ENCODE results near the gene AGBL4. TPM values are rescaled to one million over a fixed set of nuclear protein-coding genes. Genes with fewer than 3 reads are reported as not detected.

The AGBL4 gene
- total RNA-seq, 4 donors from 2014 or later: not detected

DNA sequence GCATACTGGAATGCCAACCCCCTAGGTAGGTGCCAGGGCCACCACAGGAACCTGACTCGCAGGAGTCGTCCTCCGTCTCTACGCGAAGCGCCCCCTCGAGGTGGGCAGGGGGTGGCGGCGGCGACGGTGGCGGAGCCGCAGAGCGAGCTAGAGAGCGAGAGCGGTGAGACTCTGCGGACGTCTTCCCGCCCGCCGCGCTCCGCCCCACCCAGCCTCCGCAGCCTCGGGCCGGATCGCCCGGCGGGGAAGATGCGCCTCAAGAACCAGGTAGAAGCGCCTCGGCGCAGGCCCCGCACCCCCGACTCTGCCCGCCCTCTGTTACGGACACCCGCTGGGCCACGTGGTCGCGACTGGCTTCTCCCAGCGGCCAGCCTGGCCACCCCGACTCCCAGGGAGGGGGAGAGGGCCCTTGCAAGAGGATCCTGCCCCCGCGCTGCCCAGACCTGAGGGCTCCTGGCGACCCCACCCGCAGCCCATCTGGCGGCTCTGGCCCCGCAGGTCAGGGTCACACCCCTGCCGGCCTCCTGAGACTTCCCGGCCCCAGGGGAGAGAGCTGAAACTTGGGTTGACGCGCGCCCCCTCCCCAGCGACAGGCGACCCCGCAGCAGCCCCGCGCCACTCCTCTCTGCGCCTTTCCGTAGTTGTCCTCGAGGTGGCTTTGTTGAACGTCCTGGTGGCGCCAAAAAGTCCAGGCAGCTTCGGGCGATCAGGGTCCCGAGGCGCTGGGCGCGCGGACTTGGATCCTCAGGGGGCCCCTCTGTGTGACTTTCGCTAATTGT lies 24.4 kb upstream of the AGBL4 start:
- in situ Hi-C loops (cut with MboI; ENCODE audit: low sequenced_read_pairs in 4 of 4): no loop called here
- DNase-seq (no peak), ATAC-seq (no peak)

GRCh38 chr1:50038237-50038809 lies 14.6 kb upstream of the AGBL4 start:
- no peaks in the 10 kb centered on the region for H3K4me1 ChIP-seq
- H3K27ac ChIP-seq: no peak overlapping the region
- no peak for ATAC-seq
- no peaks in the 10 kb centered on the region for H3K9me3 ChIP-seq
- TF ChIP-seq POLR2A (IDR thresholded peaks at IDR 0.05) (no peak), CTCF (IDR thresholded peaks at IDR 0.05 in 4 of 5, conservative IDR thresholded peaks at IDR 0.05 in 1 of 5) (no peak)
- no peaks in the 10 kb centered on the region for H3K27me3 ChIP-seq
- H3K36me3 ChIP-seq: no peaks in the 10 kb centered on the region
- DNase-seq: no peak
- intact Hi-C loops (cut with DNase I; ENCODE audit: low total_unique reads): no loop called here
- no peak overlapping the region for H3K4me3 ChIP-seq
- in situ Hi-C loops (cut with MboI; ENCODE audit: low sequenced_read_pairs in 4 of 4): no loop called here

More for the DNA sequence above, 24.4 kb upstream of the AGBL4 start:
- Histone ChIP-seq H3K36me3 (no peaks in the 10 kb centered on the region), H3K4me3 (peak overlapping the region in 1 of 4 donors; percentile 22), H3K27ac (no peak overlapping the region), H3K9me3 (no peaks in the 10 kb centered on the region), H3K27me3 (peaks cover 14 to 25% (median 23%) of the 10 kb centered on the region in 3 donors), H3K4me1 (no peaks in the 10 kb centered on the region)
- TF ChIP-seq CTCF (IDR thresholded peaks at IDR 0.05 in 4 of 5, conservative IDR thresholded peaks at IDR 0.05 in 1 of 5) (no peak), POLR2A (IDR thresholded peaks at IDR 0.05) (no peak)
- intact Hi-C loops (cut with DNase I; ENCODE audit: low total_unique reads): no loop called here

GRCh38 chr1:50027794-50028193 lies 4.0 kb upstream of the AGBL4 start:
- DNase-seq (no peak), ATAC-seq (no peak)
- H3K27ac ChIP-seq: no peak overlapping the region
- H3K4me1 ChIP-seq: no peaks in the 10 kb centered on the region
- no peak overlapping the region for H3K4me3 ChIP-seq
- in situ Hi-C loops (cut with MboI; ENCODE audit: low sequenced_read_pairs in 4 of 4) (no loop called here), intact Hi-C loops (cut with DNase I; ENCODE audit: low total_unique reads) (no loop called here)
- no peaks in the 10 kb centered on the region for H3K9me3 ChIP-seq
- H3K36me3 ChIP-seq: no peaks in the 10 kb centered on the region
- TF ChIP-seq POLR2A (IDR thresholded peaks at IDR 0.05) (no peak), CTCF (IDR thresholded peaks at IDR 0.05 in 4 of 5, conservative IDR thresholded peaks at IDR 0.05 in 1 of 5) (no peak)
- H3K27me3 ChIP-seq: peaks cover 0 to 14% (median 4%) of the 10 kb centered on the region in 3 donors

DNA sequence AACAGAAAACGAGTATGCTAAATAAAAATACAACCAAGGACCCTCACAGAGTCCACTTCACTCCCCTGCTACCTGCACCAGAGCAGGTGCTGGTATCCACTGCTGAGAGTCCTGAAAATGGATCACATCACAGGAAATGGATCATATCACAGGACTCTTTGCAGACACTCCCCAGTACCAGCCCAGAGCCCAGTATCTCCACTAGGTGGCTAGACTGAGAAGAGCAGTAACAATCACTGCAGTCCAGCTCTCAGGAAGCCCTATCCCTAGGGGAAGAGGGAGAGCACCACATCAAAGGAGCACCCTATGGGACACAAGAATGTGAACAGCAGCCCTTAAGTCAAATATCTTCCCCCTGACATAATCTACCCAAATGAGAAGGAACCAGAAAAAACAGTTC lies 28.0 kb downstream of the AGBL4 start:
- Histone ChIP-seq H3K9me3 (no peaks in the 10 kb centered on the region), H3K27me3 (no peaks in the 10 kb centered on the region), H3K4me1 (no peaks in the 10 kb centered on the region), H3K27ac (no peak overlapping the region), H3K36me3 (no peaks in the 10 kb centered on the region), H3K4me3 (no peak overlapping the region)
- no peak for TF ChIP-seq POLR2A (IDR thresholded peaks at IDR 0.05)
- TF ChIP-seq CTCF (IDR thresholded peaks at IDR 0.05 in 4 of 5, conservative IDR thresholded peaks at IDR 0.05 in 1 of 5): no peak
- intact Hi-C loops (cut with DNase I; ENCODE audit: low total_unique reads): no loop called here
- ATAC-seq (no peak), DNase-seq (no peak)
- in situ Hi-C loops (cut with MboI; ENCODE audit: low sequenced_read_pairs in 4 of 4): no loop called here
